ENCODE measurements around the gene CST3.
"Not testable (repeated sequence)": the region's sequence is repeated elsewhere in the genome, so short reads cannot be mapped to it uniquely, and the experiment has no call there.

The CST3 gene

DNA sequence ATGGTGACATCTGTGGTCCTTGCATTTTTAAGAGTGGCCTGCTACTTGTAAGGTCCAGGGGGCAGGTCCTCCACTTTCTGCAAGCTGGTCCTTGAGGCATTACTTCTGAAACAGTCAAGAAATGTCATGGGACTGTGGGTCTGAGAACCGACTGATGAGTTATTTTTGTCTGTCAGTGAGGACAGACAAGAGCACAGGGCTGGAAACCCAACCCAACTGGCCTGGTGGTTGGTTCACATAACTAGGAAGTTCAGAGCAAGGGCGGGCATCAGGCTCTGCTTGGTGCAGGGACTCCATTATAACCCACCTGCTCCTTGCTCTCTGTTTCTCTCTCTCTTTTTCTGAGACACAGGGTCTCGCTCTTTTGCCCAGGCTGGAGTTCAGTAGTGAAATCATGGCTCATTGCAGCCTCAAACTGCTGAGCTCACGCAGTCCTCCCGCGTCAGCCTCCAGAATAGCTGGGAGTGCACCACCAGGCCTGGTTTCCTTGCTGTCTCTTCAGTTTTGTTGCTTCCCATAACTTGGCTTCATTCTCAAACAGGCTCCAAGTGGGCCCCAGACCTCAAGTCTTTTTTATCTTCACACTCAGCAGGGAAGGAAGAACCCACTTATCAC lies 9.2 kb downstream of the CST3 start:
- in situ Hi-C loops (cut with HindIII; ENCODE audit: low pct_unique_long_range_greater_than_20kb, low sequenced_read_pairs): no loop called here
- DNase-seq (ENCODE audit: low read depth in 1 of 2, low spot score in 1 of 2): no peak
- no peak for TF ChIP-seq JUND (IDR thresholded peaks at IDR 0.05; ENCODE audit: low read depth)

DNA sequence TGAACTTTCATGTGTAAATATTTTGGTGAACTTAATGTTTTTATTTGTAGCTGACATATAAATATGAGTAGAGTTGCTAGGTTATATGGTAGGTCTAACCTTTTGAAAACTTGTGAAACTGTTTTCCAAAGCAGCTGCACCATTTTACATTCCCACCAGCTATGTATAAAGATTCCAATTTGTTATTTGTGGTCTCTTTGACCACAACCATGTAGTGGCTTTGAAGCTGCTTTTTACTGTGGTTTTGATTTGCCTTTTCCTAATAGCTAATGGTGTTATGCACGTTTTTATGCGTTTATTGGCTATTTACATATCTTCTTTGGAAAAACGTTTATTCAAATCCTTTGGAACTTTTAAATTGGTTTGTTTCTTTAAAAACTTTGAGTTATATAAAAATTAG lies 10.3 kb downstream of the CST3 start:
- DNase-seq (ENCODE audit: low read depth in 1 of 2, low spot score in 1 of 2): no peak
- TF ChIP-seq JUND (IDR thresholded peaks at IDR 0.05; ENCODE audit: low read depth): no peak
- in situ Hi-C loops (cut with HindIII; ENCODE audit: low pct_unique_long_range_greater_than_20kb, low sequenced_read_pairs): no loop called here

- peak in 1 of 2 experiments; percentile 79 for DNase-seq (ENCODE audit: low read depth in 1 of 2, low spot score in 1 of 2)
These were observed 11.6 kb downstream of the CST3 start for GRCh38 chr20:23626040-23626620.

DNA sequence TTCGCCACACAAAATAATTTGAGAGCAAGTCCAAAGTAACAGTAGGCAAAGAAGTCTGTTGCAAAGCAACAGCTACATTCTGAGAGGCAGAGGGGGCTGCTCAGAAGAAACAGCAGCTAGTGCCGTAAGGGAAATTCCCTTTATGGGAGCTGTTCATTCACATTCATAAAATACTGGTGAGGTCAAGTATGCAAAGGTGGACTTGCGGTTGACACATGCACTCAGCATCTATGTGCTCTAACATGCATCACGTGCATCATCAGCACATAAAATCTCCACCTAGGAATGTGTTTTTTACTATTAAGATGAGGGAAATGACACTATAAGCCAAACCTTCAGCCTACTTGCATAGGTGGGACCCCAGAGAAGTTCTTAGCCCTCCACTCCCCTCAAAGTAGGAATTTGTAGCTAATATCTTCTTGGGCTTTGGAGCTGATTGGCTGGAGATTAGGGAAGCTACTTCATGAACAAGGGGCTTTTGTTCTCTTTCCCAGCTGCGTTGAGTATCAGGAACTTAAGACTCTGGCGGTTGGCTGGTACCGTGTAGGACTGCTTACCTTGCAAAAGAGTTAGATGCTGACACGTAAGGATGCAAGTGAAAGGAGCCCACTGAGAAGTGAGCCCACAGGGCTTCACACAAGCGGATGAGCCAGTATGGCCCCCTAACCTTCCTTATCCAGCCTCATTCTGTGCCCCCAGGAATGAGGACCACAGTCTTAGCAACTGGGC lies 12.4 kb downstream of the CST3 start:
- in situ Hi-C loops (cut with HindIII; ENCODE audit: low pct_unique_long_range_greater_than_20kb, low sequenced_read_pairs): no loop called here
- TF ChIP-seq JUND (IDR thresholded peaks at IDR 0.05; ENCODE audit: low read depth): no peak
- no peak for DNase-seq (ENCODE audit: low read depth in 1 of 2, low spot score in 1 of 2)

More at GRCh38 chr20:23626040-23626620, 11.6 kb downstream of the CST3 start:
- no peak for TF ChIP-seq JUND (IDR thresholded peaks at IDR 0.05; ENCODE audit: low read depth)
- in situ Hi-C loops (cut with HindIII; ENCODE audit: low pct_unique_long_range_greater_than_20kb, low sequenced_read_pairs): no loop called here

- in situ Hi-C loops (cut with HindIII; ENCODE audit: low pct_unique_long_range_greater_than_20kb, low sequenced_read_pairs): no loop called here
- no peak for DNase-seq (ENCODE audit: low read depth in 1 of 2, low spot score in 1 of 2)
- no peak for TF ChIP-seq JUND (IDR thresholded peaks at IDR 0.05; ENCODE audit: low read depth)
These were observed 13.4 kb downstream of the CST3 start for GRCh38 chr20:23624324-23624691.

DNA sequence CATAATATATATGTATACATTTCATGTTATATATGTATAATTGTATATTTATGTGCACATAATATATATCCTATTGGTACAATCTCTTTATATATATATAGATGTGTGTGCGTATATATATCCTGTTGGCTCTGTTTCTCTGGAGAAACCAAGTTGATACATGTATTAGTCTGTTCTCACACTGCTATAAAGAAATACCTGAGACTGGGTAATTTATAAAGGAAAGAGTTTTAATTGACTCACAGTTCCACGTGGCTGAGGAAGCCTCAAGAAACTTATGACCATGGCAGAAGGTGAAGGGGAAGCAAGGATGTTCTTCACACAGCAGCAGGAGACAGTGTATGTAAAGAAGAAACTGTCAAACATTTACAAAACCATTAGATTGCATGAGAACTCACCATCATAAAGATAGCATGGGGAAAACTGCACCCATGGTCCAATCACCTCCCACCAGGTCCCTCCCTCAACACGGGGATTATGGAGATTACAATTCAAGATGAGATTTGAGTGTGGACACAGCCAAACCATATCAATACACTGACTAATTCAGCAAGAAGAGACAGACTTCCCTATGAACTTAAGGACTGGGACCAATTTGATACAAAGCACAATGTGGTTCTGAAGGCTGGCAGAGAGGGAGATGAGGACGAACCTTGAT lies 14.0 kb downstream of the CST3 start:
- TF ChIP-seq JUND (IDR thresholded peaks at IDR 0.05; ENCODE audit: low read depth): no peak
- no peak for DNase-seq (ENCODE audit: low read depth in 1 of 2, low spot score in 1 of 2)
- in situ Hi-C loops (cut with HindIII; ENCODE audit: low pct_unique_long_range_greater_than_20kb, low sequenced_read_pairs): no loop called here

GRCh38 chr20:23622839-23623343 lies 14.9 kb downstream of the CST3 start:
- in situ Hi-C loops (cut with HindIII; ENCODE audit: low pct_unique_long_range_greater_than_20kb, low sequenced_read_pairs): no loop called here
- DNase-seq (ENCODE audit: low read depth in 1 of 2, low spot score in 1 of 2): no peak
- TF ChIP-seq JUND (IDR thresholded peaks at IDR 0.05; ENCODE audit: low read depth): no peak

DNA sequence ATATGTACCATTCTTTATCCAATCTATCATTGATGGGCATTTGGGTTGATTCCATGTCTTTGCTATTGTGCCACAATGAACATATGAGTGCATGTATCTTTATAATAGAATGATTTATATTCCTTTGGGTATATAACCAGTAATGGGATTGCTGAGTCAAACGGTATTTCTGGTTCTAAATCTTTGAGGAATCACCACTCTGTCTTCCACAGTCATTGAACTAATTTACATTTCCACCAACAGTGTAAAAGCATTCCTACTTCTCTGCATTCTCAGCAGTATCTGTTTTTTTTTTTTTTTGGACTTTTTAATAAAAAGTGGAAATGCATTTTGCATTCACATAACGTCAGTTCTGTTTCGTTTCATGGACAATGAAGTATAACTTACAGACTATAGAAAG lies 15.4 kb downstream of the CST3 start:
- in situ Hi-C loops (cut with HindIII; ENCODE audit: low pct_unique_long_range_greater_than_20kb, low sequenced_read_pairs); DNase-seq (ENCODE audit: low read depth in 1 of 2, low spot score in 1 of 2): not testable (repeated sequence)

DNA sequence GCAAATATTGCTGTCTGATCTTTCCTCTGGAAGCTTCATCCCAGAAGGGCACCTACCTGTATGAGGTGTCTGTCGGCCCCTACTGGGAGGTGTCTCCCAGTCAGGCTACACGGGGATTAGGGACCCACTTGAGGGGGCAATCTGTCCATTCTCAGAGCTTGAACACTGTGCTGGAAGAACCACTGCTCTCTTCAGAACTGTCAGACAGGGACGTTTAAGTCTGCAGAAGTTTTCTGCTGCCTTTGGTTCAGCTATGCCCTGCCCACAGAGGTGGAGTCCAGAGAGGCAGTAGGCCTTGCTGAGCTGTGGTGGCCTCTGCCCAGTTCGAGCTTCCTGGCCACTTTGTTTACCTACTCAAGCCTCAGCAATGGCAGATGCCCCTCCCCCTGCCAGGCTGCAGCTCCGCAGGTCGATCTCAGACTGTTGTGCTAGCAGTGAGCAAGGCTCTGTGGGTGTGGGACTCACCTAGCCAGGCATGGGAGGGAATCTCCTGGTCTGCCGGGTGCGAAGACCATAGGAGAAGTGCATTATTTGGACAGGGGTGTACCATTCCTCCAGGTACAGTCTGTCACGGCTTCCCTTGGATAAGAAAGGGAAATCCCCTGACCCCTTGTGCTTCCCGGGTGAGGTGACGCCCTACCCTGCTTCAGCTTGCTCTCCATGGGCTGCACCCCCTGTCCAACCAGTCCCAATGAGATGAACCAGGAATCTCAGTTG lies 16.9 kb downstream of the CST3 start:
- in situ Hi-C loops (cut with HindIII; ENCODE audit: low pct_unique_long_range_greater_than_20kb, low sequenced_read_pairs); DNase-seq (ENCODE audit: low read depth in 1 of 2, low spot score in 1 of 2): not testable (repeated sequence)

- no peak for TF ChIP-seq JUND (IDR thresholded peaks at IDR 0.05; ENCODE audit: low read depth)
- in situ Hi-C loops (cut with HindIII; ENCODE audit: low pct_unique_long_range_greater_than_20kb, low sequenced_read_pairs): no loop called here
These were observed 23.6 kb downstream of the CST3 start for GRCh38 chr20:23614163-23614562.

GRCh38 chr20:23613676-23614075 lies 24.1 kb downstream of the CST3 start:
- DNase-seq (ENCODE audit: low read depth in 1 of 2, low spot score in 1 of 2): no peak
- no peak for TF ChIP-seq JUND (IDR thresholded peaks at IDR 0.05; ENCODE audit: low read depth)
- in situ Hi-C loops (cut with HindIII; ENCODE audit: low pct_unique_long_range_greater_than_20kb, low sequenced_read_pairs): no loop called here

More at GRCh38 chr20:23614163-23614562, 23.6 kb downstream of the CST3 start:
- DNase-seq (ENCODE audit: low read depth in 1 of 2, low spot score in 1 of 2): no peak

DNA sequence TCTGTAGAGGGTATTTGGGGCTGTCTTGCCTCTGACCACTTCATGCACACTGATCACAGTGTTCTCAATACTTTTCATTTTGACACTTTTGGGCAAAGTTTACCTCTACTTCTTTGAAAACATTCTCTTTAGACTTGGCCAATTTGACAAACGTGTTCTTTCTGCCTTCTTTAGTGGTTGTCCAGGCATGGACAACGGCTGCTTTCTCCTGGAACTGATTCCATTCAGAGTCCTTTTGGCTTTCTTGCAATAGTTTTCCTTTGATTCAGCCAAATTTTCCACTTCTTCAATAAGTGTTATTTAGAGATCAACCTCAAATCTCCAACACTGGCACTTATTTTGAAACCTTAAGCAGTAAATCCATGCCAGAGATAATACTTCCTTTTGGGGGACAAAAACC lies 25.4 kb downstream of the CST3 start:
- in situ Hi-C loops (cut with HindIII; ENCODE audit: low pct_unique_long_range_greater_than_20kb, low sequenced_read_pairs): no loop called here
- DNase-seq (ENCODE audit: low read depth in 1 of 2, low spot score in 1 of 2): no peak
- TF ChIP-seq JUND (IDR thresholded peaks at IDR 0.05; ENCODE audit: low read depth): no peak
